ENCODE data around the gene ACSF2. TPM values are rescaled to one million over a fixed set of nuclear protein-coding genes. Genes with fewer than 3 reads are reported as not detected.

ACSF2 gene
- total RNA-seq, 1 experiment from 2014 or later: 17.2 TPM

DNA sequence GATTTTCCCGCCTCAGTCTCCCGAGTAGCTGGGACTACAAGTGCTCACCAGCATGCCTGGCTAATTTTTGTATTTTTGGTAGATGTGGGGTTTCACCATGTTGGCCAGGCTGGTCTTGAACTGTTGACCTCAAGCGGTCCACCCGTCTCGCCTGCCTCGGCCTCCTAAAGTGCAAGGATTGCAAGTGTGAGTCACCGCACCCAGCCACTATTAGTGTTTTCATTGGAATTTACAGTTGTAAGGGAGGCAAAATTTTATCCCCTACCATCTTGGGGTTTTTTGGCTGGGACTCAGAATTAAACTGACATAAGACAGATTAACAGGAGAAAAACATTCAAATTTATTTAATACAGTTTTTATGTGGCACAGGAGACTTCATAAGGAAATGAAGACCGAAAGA, 69.9 kb downstream of the ACSF2 start:
- TF ChIP-seq, protein P1, sequence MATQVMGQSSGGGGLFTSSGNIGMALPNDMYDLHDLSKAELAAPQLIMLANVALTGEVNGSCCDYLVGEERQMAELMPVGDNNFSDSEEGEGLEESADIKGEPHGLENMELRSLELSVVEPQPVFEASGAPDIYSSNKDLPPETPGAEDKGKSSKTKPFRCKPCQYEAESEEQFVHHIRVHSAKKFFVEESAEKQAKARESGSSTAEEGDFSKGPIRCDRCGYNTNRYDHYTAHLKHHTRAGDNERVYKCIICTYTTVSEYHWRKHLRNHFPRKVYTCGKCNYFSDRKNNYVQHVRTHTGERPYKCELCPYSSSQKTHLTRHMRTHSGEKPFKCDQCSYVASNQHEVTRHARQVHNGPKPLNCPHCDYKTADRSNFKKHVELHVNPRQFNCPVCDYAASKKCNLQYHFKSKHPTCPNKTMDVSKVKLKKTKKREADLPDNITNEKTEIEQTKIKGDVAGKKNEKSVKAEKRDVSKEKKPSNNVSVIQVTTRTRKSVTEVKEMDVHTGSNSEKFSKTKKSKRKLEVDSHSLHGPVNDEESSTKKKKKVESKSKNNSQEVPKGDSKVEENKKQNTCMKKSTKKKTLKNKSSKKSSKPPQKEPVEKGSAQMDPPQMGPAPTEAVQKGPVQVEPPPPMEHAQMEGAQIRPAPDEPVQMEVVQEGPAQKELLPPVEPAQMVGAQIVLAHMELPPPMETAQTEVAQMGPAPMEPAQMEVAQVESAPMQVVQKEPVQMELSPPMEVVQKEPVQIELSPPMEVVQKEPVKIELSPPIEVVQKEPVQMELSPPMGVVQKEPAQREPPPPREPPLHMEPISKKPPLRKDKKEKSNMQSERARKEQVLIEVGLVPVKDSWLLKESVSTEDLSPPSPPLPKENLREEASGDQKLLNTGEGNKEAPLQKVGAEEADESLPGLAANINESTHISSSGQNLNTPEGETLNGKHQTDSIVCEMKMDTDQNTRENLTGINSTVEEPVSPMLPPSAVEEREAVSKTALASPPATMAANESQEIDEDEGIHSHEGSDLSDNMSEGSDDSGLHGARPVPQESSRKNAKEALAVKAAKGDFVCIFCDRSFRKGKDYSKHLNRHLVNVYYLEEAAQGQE (IDR thresholded peaks at IDR 0.05; ENCODE audit: insufficient read depth in 1 of 2, low read depth in 2 of 2, low read length in 1 of 2): no peak
- in situ Hi-C loops (cut with HindIII; ENCODE audit: low pct_unique_long_range_greater_than_20kb, low sequenced_read_pairs) (no loop called here), intact Hi-C loops (cut with micrococcal nuclease; ENCODE audit: unreplicated experiment) (no loop called here)
- H3K27me3 ChIP-seq (ENCODE audit: control insufficient read depth, insufficient read depth, low read length): no peaks in the 10 kb centered on the region
- no peak overlapping the region for H3K27ac ChIP-seq (ENCODE audit: low read length)
- BruUV-seq (replicated peaks): no TSS peak
- H3K36me3 ChIP-seq (ENCODE audit: control insufficient read depth, insufficient read depth, low read length): no peaks in the 10 kb centered on the region
- POLR2A ChIA-PET: interaction anchor here (0.7 kb wide), 2 partner anchors 8 to 342 kb away, joined by 4 to 9 read pairs; no protein-coding TSS in a partner anchor
- CTCF ChIA-PET: interaction anchor here (0.6 to 0.7 kb wide), 2 partner anchors 8 to 13 kb away, joined by 3 to 11 read pairs; no protein-coding TSS in a partner anchor
- no peaks in the 10 kb centered on the region for H3K9me3 ChIP-seq (ENCODE audit: control insufficient read depth, insufficient read depth, low read depth, low read length)
- no peak overlapping the region for H3K4me3 ChIP-seq (ENCODE audit: low read depth in 2 of 2, low read length in 2 of 2)
- no peak for DNase-seq (ENCODE audit: low read depth, low spot score)
- ATAC-seq: no peak
- H3K4me1 ChIP-seq (ENCODE audit: control insufficient read depth, insufficient read depth, low read length): no peaks in the 10 kb centered on the region

DNA sequence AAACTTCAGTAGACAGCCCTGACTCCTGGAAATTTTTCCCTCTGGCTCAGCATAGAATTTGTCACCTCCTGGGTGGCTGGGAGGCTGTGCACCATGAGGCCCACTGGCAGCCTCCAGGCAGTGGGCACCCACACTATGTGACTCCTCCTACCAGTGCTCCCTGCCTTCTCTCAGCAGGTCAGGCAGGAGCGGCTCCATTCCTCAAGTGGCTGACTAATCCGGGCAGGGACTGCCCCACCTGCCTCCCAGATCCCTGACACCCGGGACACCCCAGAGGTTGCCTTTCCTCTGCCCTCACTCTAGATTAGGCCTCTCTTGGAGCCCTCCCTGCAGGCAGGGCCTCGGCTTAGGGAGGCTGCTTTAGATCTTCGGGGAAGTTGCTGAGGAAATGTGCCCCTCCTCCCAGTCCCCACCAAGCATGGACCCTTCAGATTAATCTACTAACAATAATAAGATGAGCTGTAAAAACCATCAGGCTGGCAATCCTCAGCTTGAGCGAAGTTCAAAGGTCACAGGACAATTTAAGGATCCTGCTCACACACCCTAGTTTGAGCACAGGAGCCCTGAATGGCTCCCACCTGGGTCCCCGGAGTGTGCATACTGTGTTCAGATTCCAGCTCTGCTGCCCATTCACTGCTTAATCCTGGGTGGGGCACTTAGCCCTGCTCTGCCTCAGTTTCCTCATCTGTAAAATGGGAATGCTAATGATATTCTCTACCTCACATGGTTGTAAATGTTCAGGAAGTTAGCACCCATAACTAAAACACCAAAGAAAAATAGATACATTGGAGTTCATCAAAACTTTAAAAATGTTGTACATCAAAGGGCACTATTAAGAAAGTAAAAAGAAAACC, 72.2 kb downstream of the ACSF2 start:
- no TSS peak for BruUV-seq (replicated peaks)
- CTCF ChIA-PET: no interaction called here
- Histone ChIP-seq H3K9me3 (ENCODE audit: control insufficient read depth, insufficient read depth, low read depth, low read length) (no peaks in the 10 kb centered on the region), H3K27ac (ENCODE audit: low read length) (no peak overlapping the region), H3K4me1 (ENCODE audit: control insufficient read depth, insufficient read depth, low read length) (no peaks in the 10 kb centered on the region), H3K27me3 (ENCODE audit: control insufficient read depth, insufficient read depth, low read length) (no peaks in the 10 kb centered on the region), H3K36me3 (ENCODE audit: control insufficient read depth, insufficient read depth, low read length) (no peaks in the 10 kb centered on the region), H3K4me3 (ENCODE audit: low read depth in 2 of 2, low read length in 2 of 2) (no peak overlapping the region)
- intact Hi-C loops (cut with micrococcal nuclease; ENCODE audit: unreplicated experiment) (no loop called here), in situ Hi-C loops (cut with HindIII; ENCODE audit: low pct_unique_long_range_greater_than_20kb, low sequenced_read_pairs) (no loop called here)
- TF ChIP-seq, protein P1 (IDR thresholded peaks at IDR 0.05; ENCODE audit: insufficient read depth in 1 of 2, low read depth in 2 of 2, low read length in 1 of 2): no peak
- TF ChIP-seq, protein P2, sequence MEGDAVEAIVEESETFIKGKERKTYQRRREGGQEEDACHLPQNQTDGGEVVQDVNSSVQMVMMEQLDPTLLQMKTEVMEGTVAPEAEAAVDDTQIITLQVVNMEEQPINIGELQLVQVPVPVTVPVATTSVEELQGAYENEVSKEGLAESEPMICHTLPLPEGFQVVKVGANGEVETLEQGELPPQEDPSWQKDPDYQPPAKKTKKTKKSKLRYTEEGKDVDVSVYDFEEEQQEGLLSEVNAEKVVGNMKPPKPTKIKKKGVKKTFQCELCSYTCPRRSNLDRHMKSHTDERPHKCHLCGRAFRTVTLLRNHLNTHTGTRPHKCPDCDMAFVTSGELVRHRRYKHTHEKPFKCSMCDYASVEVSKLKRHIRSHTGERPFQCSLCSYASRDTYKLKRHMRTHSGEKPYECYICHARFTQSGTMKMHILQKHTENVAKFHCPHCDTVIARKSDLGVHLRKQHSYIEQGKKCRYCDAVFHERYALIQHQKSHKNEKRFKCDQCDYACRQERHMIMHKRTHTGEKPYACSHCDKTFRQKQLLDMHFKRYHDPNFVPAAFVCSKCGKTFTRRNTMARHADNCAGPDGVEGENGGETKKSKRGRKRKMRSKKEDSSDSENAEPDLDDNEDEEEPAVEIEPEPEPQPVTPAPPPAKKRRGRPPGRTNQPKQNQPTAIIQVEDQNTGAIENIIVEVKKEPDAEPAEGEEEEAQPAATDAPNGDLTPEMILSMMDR (IDR thresholded peaks at IDR 0.05): no peak
- TF ChIP-seq POLR2AphosphoS5 (IDR thresholded peaks at IDR 0.05; ENCODE audit: low read depth, low read length) (no peak), TCF7L2 (IDR thresholded peaks at IDR 0.05; ENCODE audit: low read depth, low read length) (no peak), SIN3A (IDR thresholded peaks at IDR 0.05; ENCODE audit: borderline replicate concordance, insufficient read depth, low read depth, low read length) (no peak)
- ATAC-seq (peak; percentile 52; the same call in 1 of the 2 replicates), DNase-seq (ENCODE audit: low read depth, low spot score) (no peak)
- POLR2A ChIA-PET: interaction anchor here (0.5 kb wide), 1 partner anchor 1045 kb away, joined by 3 read pairs; no protein-coding TSS in a partner anchor

Data from Panc1 (cell line).